Osteocyte (in vitro differentiated cells): ENCODE data around the gene SDK2. TPM values are rescaled to one million over a fixed set of nuclear protein-coding genes. Genes with fewer than 3 reads are reported as not detected.

Experiments used
- DNase-seq: peaks from one replicate; pipeline ENCODE4 v3.0.0; 2021; ENCODE audit warnings: mixed read lengths; ENCODE audit not compliant: unreplicated experiment; ENCODE audit errors: extremely low spot score
- H3K27ac Mint-ChIP-seq: one replicate; pipeline ENCODE4 v1.8.0; 2021; ENCODE audit warnings: mild to moderate bottlenecking, mixed read lengths; ENCODE audit not compliant: unreplicated experiment
- H3K27me3 Mint-ChIP-seq: one replicate; pipeline ENCODE4 v1.8.0; 2021; ENCODE audit warnings: mixed read lengths; ENCODE audit not compliant: unreplicated experiment
- H3K36me3 Mint-ChIP-seq: one replicate; pipeline ENCODE4 v1.8.0; 2021; ENCODE audit warnings: mixed read lengths; ENCODE audit not compliant: unreplicated experiment
- H3K4me1 Mint-ChIP-seq: one replicate; pipeline ENCODE4 v1.8.0; 2021; ENCODE audit warnings: mixed read lengths; ENCODE audit not compliant: unreplicated experiment
- H3K4me3 Mint-ChIP-seq: one replicate; pipeline ENCODE4 v1.8.0; 2021; ENCODE audit warnings: mild to moderate bottlenecking, moderate library complexity, mixed read lengths; ENCODE audit not compliant: unreplicated experiment
- H3K9me3 Mint-ChIP-seq: one replicate; pipeline ENCODE4 v1.8.0; 2021; ENCODE audit warnings: mixed read lengths; ENCODE audit not compliant: unreplicated experiment
- total RNA-seq: library from RNA; stranded (reverse); gene quantifications from 2 replicates; pipeline ENCODE4 v1.2.1, GENCODE V29; 2021
- TF ChIP-seq, protein P1 (sequence below): fragments of 200-600 bp; sonication (generic); IDR thresholded peaks from 2 replicates; pipeline ENCODE4 v1.5.0; 2021; ENCODE audit warnings: antibody characterized with exemption, mild to moderate bottlenecking, moderate library complexity

SDK2 gene
- total RNA-seq, 1 donor from 2014 or later: 16.5 TPM

GRCh38 chr17:73308017-73308823 is 336.0 kb downstream of the SDK2 start:
- Mint-ChIP-seq H3K27me3 (no peaks in the 10 kb centered on the region), H3K4me3 (peak overlapping the region; percentile 18), H3K4me1 (peaks cover 58% of the 10 kb centered on the region), H3K27ac (peak overlapping the region; percentile 99), H3K36me3 (no peaks in the 10 kb centered on the region), H3K9me3 (no peaks in the 10 kb centered on the region)
- DNase-seq: no peak
- TF ChIP-seq, protein P1, sequence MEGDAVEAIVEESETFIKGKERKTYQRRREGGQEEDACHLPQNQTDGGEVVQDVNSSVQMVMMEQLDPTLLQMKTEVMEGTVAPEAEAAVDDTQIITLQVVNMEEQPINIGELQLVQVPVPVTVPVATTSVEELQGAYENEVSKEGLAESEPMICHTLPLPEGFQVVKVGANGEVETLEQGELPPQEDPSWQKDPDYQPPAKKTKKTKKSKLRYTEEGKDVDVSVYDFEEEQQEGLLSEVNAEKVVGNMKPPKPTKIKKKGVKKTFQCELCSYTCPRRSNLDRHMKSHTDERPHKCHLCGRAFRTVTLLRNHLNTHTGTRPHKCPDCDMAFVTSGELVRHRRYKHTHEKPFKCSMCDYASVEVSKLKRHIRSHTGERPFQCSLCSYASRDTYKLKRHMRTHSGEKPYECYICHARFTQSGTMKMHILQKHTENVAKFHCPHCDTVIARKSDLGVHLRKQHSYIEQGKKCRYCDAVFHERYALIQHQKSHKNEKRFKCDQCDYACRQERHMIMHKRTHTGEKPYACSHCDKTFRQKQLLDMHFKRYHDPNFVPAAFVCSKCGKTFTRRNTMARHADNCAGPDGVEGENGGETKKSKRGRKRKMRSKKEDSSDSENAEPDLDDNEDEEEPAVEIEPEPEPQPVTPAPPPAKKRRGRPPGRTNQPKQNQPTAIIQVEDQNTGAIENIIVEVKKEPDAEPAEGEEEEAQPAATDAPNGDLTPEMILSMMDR: no peak

DNA sequence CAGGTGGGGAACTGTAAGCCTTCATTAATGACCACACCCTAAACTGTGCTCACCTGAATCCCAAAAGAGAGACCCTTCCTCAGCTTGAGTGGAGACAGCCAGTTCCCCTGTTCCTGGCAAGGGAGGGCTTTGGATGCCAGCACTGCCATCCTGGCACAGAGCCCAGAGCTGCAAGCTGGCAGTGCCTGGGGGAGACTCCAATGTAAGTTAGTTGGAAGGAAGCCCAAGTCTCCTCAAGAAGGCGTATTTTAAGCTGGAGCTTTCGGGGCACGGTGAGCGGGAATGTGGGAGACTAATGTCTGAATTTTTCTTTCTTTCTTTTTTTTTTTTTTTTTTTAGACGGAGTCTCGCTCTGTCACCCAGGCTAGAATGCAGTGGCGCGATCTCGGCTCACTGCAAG is 337.1 kb downstream of the SDK2 start:
- peaks cover 59% of the 10 kb centered on the region for H3K4me1 Mint-ChIP-seq
- peak overlapping the region; percentile 35 for H3K4me3 Mint-ChIP-seq
- H3K9me3 Mint-ChIP-seq: no peaks in the 10 kb centered on the region
- H3K27me3 Mint-ChIP-seq: no peaks in the 10 kb centered on the region
- TF ChIP-seq, protein P1: no peak
- no peaks in the 10 kb centered on the region for H3K36me3 Mint-ChIP-seq
- DNase-seq: no peak
- H3K27ac Mint-ChIP-seq: peak overlapping the region; percentile 99

GRCh38 chr17:73305845-73306836 is 338.1 kb downstream of the SDK2 start:
- H3K27me3 Mint-ChIP-seq: no peaks in the 10 kb centered on the region
- DNase-seq: no peak
- H3K4me1 Mint-ChIP-seq: peaks cover 65% of the 10 kb centered on the region
- H3K27ac Mint-ChIP-seq: peak overlapping the region; percentile 99
- TF ChIP-seq, protein P1: no peak
- H3K36me3 Mint-ChIP-seq: no peaks in the 10 kb centered on the region
- H3K4me3 Mint-ChIP-seq: peak overlapping the region; percentile 70
- no peaks in the 10 kb centered on the region for H3K9me3 Mint-ChIP-seq

DNA sequence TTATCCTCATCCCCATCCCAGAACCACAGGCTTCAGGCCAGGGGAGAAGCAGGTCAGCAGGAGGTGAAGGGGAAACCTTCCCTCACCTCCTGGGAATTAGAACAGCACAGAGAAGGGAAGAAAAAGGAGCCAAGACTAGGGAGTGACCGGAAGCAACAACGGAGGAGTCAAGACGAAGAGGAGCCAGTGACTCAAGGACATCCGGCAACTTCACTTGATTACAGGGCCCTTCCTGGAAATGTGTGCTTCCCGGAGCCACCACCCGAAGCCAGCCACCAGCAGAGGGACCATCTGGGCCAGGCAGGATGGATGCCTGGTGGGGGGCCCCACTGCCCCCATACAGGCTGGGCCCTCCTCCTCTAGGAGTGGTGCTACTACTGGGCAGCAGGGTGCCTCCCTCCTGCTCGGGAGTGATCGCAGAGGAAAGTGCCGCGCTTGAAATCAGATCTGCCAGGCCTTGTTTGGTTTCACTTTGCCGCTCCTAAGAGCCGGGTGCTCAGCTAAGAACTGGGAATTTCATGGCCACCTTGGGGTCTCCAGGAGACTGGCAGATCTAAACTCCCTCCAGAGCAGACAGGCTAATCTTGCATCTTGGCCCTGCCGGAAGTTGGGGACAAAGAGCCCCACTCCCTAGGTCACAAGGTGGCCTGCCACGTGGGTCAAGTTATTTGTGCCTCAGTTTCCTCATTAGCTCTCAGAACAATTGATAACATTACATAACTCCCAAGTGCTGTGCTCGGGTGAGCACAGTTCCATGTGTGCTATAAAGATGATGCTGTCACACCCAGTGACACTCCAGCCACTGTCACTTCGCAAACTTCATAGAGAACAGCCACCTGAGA is 339.1 kb downstream of the SDK2 start:
- Mint-ChIP-seq H3K9me3 (no peaks in the 10 kb centered on the region), H3K36me3 (no peaks in the 10 kb centered on the region), H3K27ac (peak overlapping the region; percentile 99)

More for the DNA sequence above, 339.1 kb downstream of the SDK2 start:
- peak; percentile 91 for DNase-seq
- Mint-ChIP-seq H3K4me1 (peaks cover 73% of the 10 kb centered on the region), H3K27me3 (no peaks in the 10 kb centered on the region), H3K4me3 (peak overlapping the region; percentile 70)
- TF ChIP-seq, protein P1: peak; percentile 56
